ENCODE measurements around the gene MOB3B. TPM values are rescaled to one million over a fixed set of nuclear protein-coding genes. Genes with fewer than 3 reads are reported as not detected.

Gene MOB3B
- total RNA-seq, 1 donor from 2014 or later = 1.1 TPM

DNA sequence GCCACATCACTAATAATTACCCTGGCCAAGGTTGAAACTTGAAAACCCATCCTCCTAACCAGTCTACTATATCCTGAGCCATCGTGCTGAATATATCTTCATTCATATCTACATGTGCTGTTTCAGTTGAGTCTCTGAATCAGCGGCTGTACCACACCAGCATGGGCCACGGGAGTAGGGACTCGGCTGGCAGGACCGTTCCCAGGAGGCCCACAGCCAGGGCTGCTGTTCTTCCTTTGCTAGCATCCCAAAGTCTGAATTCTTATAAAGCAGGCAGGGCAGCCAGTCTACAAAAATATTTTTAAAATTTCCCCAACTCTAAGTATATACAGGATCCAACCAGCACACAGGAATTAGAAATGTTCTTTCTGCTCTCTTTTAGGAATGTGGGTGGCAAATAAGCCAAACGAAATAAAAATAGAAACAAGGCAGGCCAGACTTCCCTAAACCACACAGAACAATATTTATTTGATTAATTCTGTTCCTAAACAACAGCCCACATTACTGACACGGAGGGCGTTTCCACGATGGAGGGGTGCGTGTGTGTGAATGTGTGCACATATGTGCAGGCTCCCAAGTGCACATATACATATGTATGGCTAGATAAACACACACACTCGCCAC lies 189.8 kb downstream of the MOB3B start:
- Histone ChIP-seq H3K27me3 (ENCODE audit: control insufficient read depth, insufficient read depth, low read length) (no peaks in the 10 kb centered on the region), H3K36me3 (ENCODE audit: control insufficient read depth, insufficient read depth, low read length) (peaks cover 2% of the 10 kb centered on the region), H3K4me3 (ENCODE audit: low read depth, low read length) (no peak overlapping the region)
- TF ChIP-seq, protein P1, sequence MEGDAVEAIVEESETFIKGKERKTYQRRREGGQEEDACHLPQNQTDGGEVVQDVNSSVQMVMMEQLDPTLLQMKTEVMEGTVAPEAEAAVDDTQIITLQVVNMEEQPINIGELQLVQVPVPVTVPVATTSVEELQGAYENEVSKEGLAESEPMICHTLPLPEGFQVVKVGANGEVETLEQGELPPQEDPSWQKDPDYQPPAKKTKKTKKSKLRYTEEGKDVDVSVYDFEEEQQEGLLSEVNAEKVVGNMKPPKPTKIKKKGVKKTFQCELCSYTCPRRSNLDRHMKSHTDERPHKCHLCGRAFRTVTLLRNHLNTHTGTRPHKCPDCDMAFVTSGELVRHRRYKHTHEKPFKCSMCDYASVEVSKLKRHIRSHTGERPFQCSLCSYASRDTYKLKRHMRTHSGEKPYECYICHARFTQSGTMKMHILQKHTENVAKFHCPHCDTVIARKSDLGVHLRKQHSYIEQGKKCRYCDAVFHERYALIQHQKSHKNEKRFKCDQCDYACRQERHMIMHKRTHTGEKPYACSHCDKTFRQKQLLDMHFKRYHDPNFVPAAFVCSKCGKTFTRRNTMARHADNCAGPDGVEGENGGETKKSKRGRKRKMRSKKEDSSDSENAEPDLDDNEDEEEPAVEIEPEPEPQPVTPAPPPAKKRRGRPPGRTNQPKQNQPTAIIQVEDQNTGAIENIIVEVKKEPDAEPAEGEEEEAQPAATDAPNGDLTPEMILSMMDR (IDR thresholded peaks at IDR 0.05; ENCODE audit: insufficient read depth, low read length, severe bottlenecking) = no peak
- FAIRE-seq (no peak), DNase-seq (ENCODE audit: low read depth) (no peak)

DNA sequence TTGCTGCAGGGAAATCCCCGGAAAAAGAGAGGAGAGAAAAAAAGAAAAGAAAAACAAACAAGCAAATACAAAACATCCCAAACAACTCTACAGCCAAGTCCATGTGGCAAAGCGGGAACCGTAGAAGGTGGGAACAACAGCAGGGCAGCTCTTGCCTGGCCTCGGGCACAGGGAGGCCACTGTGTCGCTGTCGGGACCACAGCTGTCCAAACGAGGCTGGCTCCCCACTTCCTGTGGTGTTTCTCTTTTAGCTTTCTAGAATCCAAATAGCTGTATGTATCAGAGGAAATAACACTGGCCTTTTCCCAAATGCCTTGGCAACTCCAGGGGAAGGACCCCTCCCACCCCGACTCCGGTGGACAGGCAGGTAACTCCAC lies 191.1 kb downstream of the MOB3B start:
- Histone ChIP-seq H3K27me3 (ENCODE audit: control insufficient read depth, insufficient read depth, low read length) (no peaks in the 10 kb centered on the region), H3K36me3 (ENCODE audit: control insufficient read depth, insufficient read depth, low read length) (peaks cover 2% of the 10 kb centered on the region), H3K4me3 (ENCODE audit: low read depth, low read length) (no peak overlapping the region)
- TF ChIP-seq, protein P1 (IDR thresholded peaks at IDR 0.05; ENCODE audit: insufficient read depth, low read length, severe bottlenecking) = no peak
- DNase-seq (ENCODE audit: low read depth) = no peak
- no peak for FAIRE-seq

- TF ChIP-seq, protein P1 (IDR thresholded peaks at IDR 0.05; ENCODE audit: insufficient read depth, low read length, severe bottlenecking) = no peak
- H3K36me3 ChIP-seq (ENCODE audit: control insufficient read depth, insufficient read depth, low read length) = peaks cover 2% of the 10 kb centered on the region
- no peak overlapping the region for H3K4me3 ChIP-seq (ENCODE audit: low read depth, low read length)
- no peak for FAIRE-seq
- DNase-seq (ENCODE audit: low read depth) = no peak
- H3K27me3 ChIP-seq (ENCODE audit: control insufficient read depth, insufficient read depth, low read length) = no peaks in the 10 kb centered on the region
Measured at GRCh38 chr9:27337833-27338526, 191.6 kb downstream of the MOB3B start.

- TF ChIP-seq, protein P1 (IDR thresholded peaks at IDR 0.05; ENCODE audit: insufficient read depth, low read length, severe bottlenecking) = no peak
- DNase-seq (ENCODE audit: low read depth) (no peak), FAIRE-seq (no peak)
- Histone ChIP-seq H3K36me3 (ENCODE audit: control insufficient read depth, insufficient read depth, low read length) (peaks cover 2% of the 10 kb centered on the region), H3K4me3 (ENCODE audit: low read depth, low read length) (no peak overlapping the region), H3K27me3 (ENCODE audit: control insufficient read depth, insufficient read depth, low read length) (no peaks in the 10 kb centered on the region)
Measured at GRCh38 chr9:27337236-27337635, 192.4 kb downstream of the MOB3B start.

DNA sequence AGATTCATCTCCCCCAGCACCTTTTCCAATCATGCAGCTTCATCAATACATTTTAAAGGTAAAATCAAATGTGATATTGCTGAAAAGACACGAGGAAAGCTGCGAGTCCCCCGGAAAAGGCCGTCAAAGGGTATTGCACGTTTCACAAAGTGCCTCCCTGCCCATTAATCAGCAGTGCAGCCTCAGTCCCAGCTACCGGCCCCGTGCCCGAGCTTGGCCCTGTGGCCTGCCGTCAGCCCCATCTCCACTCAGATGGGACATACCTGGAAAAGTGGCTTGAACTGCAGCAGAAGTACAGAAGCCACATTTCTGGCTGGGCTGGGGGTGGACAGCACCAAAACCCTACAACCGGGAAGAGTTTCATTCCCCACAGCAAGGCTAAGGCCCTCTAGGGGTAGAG lies 192.8 kb downstream of the MOB3B start:
- TF ChIP-seq, protein P1 (IDR thresholded peaks at IDR 0.05; ENCODE audit: insufficient read depth, low read length, severe bottlenecking) = no peak
- DNase-seq (ENCODE audit: low read depth) (no peak), FAIRE-seq (no peak)
- no peaks in the 10 kb centered on the region for H3K27me3 ChIP-seq (ENCODE audit: control insufficient read depth, insufficient read depth, low read length)
- peaks cover 2% of the 10 kb centered on the region for H3K36me3 ChIP-seq (ENCODE audit: control insufficient read depth, insufficient read depth, low read length)
- H3K4me3 ChIP-seq (ENCODE audit: low read depth, low read length) = no peak overlapping the region

Data from bronchial epithelial cell (primary cell).